GM12891 (cell line): Measurements from ENCODE around the gene SRGAP1.

Experiments used
- PAX5 ChIP-seq: IDR thresholded peaks from 2 replicates; pipeline ENCODE4 v1.6.1; 2011; ENCODE audit warnings: low read length, moderate library complexity, mild to moderate bottlenecking; ENCODE audit not compliant: insufficient read depth, severe bottlenecking
- POLR2A ChIP-seq: IDR thresholded peaks from 2 replicates; pipeline ENCODE4 v1.6.1; 2011; ENCODE audit warnings: low read depth, low read length, control low read depth
- POLR2AphosphoS5 ChIP-seq: IDR thresholded peaks from 2 replicates; pipeline ENCODE4 v1.6.1; 2011; ENCODE audit warnings: low read depth, low read length, control low read depth
- POU2F2 ChIP-seq: IDR thresholded peaks from 2 replicates; pipeline ENCODE4 v1.6.1; 2011; ENCODE audit warnings: low read depth, mild to moderate bottlenecking, control low read depth, low read length, moderate library complexity
- SPI1 ChIP-seq: IDR thresholded peaks from 2 replicates; pipeline ENCODE4 v1.6.1; 2011; ENCODE audit warnings: low read depth, low read length, control low read depth
- TAF1 ChIP-seq: IDR thresholded peaks from 2 replicates; pipeline ENCODE4 v1.6.1; 2011; ENCODE audit warnings: low read depth, low read length, control low read depth

DNA sequence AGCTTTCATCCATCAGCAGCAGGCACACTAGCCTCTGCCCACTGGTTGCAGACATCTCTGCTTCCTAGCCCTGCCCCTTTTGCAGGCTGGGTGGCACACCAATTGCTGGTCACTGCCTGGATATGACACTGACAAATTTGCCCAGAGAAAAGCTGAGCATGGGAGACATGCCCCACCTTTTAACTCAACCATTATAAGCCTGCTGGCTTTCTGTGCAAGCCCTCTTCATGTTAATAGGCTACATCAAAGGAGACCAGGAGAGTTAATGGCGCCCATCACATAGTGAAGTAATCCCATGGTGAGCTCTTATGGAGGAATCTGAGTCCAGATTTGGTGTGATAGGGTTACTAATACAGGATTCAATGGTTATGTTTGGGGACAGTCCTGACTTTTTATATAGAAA lies 238.4 kb downstream of the SRGAP1 start:
- TF ChIP-seq POLR2A (no peak), POLR2AphosphoS5 (no peak), PAX5 (no peak), TAF1 (no peak), SPI1 (no peak), POU2F2 (no peak)
